ENCODE data around the gene CSNK2A3.

CSNK2A3 gene

GRCh38 chr11:11334607-11335006, 18.4 kb downstream of the CSNK2A3 start:
- DNase-seq: no peak

- DNase-seq: no peak
These were observed 20.8 kb downstream of the CSNK2A3 start for GRCh38 chr11:11332141-11332710.

- no peak for DNase-seq
These were observed 23.8 kb downstream of the CSNK2A3 start for GRCh38 chr11:11329062-11329806.

- DNase-seq: no peak
These were observed 29.0 kb downstream of the CSNK2A3 start for GRCh38 chr11:11324090-11324489.

GRCh38 chr11:11322101-11322500, 30.9 kb downstream of the CSNK2A3 start:
- DNase-seq: no peak

GRCh38 chr11:11320825-11321224, 32.2 kb downstream of the CSNK2A3 start:
- DNase-seq: no peak

- DNase-seq: no peak
These were observed 34.1 kb downstream of the CSNK2A3 start for GRCh38 chr11:11318961-11319360.

- no peak for DNase-seq
These were observed 34.6 kb downstream of the CSNK2A3 start for GRCh38 chr11:11318461-11318860.

- DNase-seq: no peak
These were observed 36.3 kb downstream of the CSNK2A3 start for GRCh38 chr11:11316651-11317230.

- DNase-seq: no peak
These were observed 39.0 kb downstream of the CSNK2A3 start for GRCh38 chr11:11313902-11314692.

GRCh38 chr11:11313426-11313825, 39.6 kb downstream of the CSNK2A3 start:
- DNase-seq: no peak

- DNase-seq: no peak
These were observed 40.3 kb downstream of the CSNK2A3 start for GRCh38 chr11:11312738-11313137.

GRCh38 chr11:11311169-11311568, 41.9 kb downstream of the CSNK2A3 start:
- DNase-seq: no peak

- DNase-seq: no peak
These were observed 43.1 kb downstream of the CSNK2A3 start for GRCh38 chr11:11309906-11310305.

- DNase-seq: no peak
These were observed 44.8 kb downstream of the CSNK2A3 start for GRCh38 chr11:11308249-11308648.

- DNase-seq: no peak
These were observed 46.2 kb downstream of the CSNK2A3 start for GRCh38 chr11:11306855-11307254.

- no peak for DNase-seq
These were observed 48.5 kb downstream of the CSNK2A3 start for GRCh38 chr11:11304550-11304949.

GRCh38 chr11:11302565-11302964, 50.5 kb downstream of the CSNK2A3 start:
- DNase-seq: no peak
